ENCODE measurements around the gene DIO3.

The DIO3 gene

GRCh38 chr14:101600336-101600890, 39.1 kb downstream of the DIO3 start:
- DNase-seq, result no peak

- no peak for DNase-seq
These were observed 39.8 kb downstream of the DIO3 start for GRCh38 chr14:101600891-101601605.

- DNase-seq, result no peak
These were observed 40.5 kb downstream of the DIO3 start for GRCh38 chr14:101601606-101602465.

GRCh38 chr14:101602466-101602840, 41.2 kb downstream of the DIO3 start:
- peak; percentile 40 for DNase-seq

GRCh38 chr14:101603096-101603495, 41.8 kb downstream of the DIO3 start:
- DNase-seq, result no peak

- DNase-seq, result no peak
These were observed 43.1 kb downstream of the DIO3 start for GRCh38 chr14:101604228-101604934.

GRCh38 chr14:101604935-101605780, 43.9 kb downstream of the DIO3 start:
- no peak for DNase-seq

GRCh38 chr14:101605836-101606235, 44.5 kb downstream of the DIO3 start:
- no peak for DNase-seq

All from islet precursor cell (in vitro differentiated cells).